GM12878 (cell line): ENCODE measurements around the gene PROSER3.

Source experiments
- HDAC6 ChIP-seq: fragments of 200-600 bp; sonication (generic); IDR thresholded peaks from one replicate; pipeline ENCODE4 v1.8.0; 2017; ENCODE audit warnings: antibody characterized with exemption; ENCODE audit not compliant: unreplicated experiment
- JUNB ChIP-seq: IDR thresholded peaks from 2 replicates; pipeline ENCODE4 v1.6.1; 2016; ENCODE audit warnings: antibody characterized with exemption, mild to moderate bottlenecking
- KDM1A ChIP-seq: fragments of 200-600 bp; sonication (generic); IDR thresholded peaks from 2 replicates; pipeline ENCODE4 v1.6.1; 2016; ENCODE audit warnings: borderline replicate concordance
- MYC ChIP-seq: IDR thresholded peaks from 2 replicates; pipeline ENCODE4 v1.6.1; 2011; ENCODE audit warnings: mild to moderate bottlenecking, low read length, moderate library complexity, inconsistent platforms; ENCODE audit not compliant: insufficient read depth, insufficient replicate concordance, insufficient read length, severe bottlenecking
- NRF1 ChIP-seq: conservative IDR thresholded peaks from 2 replicates; pipeline ENCODE4 v1.6.1; 2011; ENCODE audit warnings: mild to moderate bottlenecking, low read depth, low read length, improper control_type of control experiment
- TF ChIP-seq, protein P1 (sequence below): fragments of 450-650 bp; formaldehyde crosslinking; IDR thresholded peaks from 2 replicates; pipeline ENCODE4 v1.4.0; 2020; ENCODE audit warnings: mild to moderate bottlenecking, moderate library complexity
- TF ChIP-seq, protein P2 (sequence below), 3 experiments: IDR thresholded peaks in 2 of 3; conservative IDR thresholded peaks in 1 of 3; 2 replicates each; pipeline ENCODE4 v1.5.1; 2011; ENCODE audit warnings: low read depth in 3 of 3, low read length in 3 of 3, mild to moderate bottlenecking in 3 of 3, control low read depth in 2 of 3, moderate library complexity in 2 of 3, inconsistent platforms in 1 of 3, mixed read lengths in 1 of 3; ENCODE audit not compliant: control insufficient read depth in 2 of 3, insufficient read depth in 1 of 3; ENCODE audit errors: extremely low read depth in 1 of 3

DNA sequence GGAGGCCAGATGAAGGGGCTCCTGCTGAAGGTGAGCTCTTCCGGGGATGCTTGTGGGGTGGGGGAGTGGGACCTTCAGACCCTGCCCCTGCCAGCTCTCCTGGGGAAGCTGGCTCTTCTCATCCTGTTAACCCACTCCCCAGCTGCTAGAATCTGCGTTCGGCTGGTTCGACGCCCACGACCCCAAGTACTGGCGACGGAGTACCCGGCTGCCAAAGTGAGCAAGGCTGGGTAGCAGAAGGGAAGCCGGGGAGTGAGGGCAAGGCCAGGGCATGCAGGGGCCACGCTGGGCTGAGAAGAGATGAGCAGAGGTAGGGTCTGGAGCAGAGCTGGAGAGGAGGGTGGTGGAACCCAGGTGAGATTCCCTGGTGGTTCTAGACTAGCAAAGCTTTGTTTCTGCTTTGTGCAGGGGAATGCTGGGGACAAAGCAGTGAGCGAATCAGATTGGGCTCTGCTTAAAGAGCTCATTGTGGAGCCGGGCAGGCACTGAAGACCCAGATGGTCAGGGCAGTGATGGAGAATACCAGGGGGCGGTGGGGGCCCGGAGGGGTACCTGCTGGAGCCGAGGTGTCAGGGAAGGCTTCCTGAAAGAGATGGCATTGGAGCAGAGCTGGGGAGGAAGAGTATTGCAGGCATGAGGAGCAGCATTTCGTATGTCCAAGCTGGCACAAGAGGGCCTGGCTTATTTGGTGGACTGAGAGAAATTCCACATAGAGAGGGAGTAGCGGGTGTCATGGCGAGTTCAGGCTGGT lies 29.8 kb upstream of the PROSER3 start:
- TF ChIP-seq KDM1A (no peak), MYC (no peak), JUNB (no peak), NRF1 (no peak), HDAC6 (no peak)
- TF ChIP-seq, protein P1, sequence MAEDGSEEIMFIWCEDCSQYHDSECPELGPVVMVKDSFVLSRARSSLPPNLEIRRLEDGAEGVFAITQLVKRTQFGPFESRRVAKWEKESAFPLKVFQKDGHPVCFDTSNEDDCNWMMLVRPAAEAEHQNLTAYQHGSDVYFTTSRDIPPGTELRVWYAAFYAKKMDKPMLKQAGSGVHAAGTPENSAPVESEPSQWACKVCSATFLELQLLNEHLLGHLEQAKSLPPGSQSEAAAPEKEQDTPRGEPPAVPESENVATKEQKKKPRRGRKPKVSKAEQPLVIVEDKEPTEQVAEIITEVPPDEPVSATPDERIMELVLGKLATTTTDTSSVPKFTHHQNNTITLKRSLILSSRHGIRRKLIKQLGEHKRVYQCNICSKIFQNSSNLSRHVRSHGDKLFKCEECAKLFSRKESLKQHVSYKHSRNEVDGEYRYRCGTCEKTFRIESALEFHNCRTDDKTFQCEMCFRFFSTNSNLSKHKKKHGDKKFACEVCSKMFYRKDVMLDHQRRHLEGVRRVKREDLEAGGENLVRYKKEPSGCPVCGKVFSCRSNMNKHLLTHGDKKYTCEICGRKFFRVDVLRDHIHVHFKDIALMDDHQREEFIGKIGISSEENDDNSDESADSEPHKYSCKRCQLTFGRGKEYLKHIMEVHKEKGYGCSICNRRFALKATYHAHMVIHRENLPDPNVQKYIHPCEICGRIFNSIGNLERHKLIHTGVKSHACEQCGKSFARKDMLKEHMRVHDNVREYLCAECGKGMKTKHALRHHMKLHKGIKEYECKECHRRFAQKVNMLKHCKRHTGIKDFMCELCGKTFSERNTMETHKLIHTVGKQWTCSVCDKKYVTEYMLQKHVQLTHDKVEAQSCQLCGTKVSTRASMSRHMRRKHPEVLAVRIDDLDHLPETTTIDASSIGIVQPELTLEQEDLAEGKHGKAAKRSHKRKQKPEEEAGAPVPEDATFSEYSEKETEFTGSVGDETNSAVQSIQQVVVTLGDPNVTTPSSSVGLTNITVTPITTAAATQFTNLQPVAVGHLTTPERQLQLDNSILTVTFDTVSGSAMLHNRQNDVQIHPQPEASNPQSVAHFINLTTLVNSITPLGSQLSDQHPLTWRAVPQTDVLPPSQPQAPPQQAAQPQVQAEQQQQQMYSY = no peak
- TF ChIP-seq, protein P2, sequence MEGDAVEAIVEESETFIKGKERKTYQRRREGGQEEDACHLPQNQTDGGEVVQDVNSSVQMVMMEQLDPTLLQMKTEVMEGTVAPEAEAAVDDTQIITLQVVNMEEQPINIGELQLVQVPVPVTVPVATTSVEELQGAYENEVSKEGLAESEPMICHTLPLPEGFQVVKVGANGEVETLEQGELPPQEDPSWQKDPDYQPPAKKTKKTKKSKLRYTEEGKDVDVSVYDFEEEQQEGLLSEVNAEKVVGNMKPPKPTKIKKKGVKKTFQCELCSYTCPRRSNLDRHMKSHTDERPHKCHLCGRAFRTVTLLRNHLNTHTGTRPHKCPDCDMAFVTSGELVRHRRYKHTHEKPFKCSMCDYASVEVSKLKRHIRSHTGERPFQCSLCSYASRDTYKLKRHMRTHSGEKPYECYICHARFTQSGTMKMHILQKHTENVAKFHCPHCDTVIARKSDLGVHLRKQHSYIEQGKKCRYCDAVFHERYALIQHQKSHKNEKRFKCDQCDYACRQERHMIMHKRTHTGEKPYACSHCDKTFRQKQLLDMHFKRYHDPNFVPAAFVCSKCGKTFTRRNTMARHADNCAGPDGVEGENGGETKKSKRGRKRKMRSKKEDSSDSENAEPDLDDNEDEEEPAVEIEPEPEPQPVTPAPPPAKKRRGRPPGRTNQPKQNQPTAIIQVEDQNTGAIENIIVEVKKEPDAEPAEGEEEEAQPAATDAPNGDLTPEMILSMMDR (IDR thresholded peaks at IDR 0.05 in 2 of 3, conservative IDR thresholded peaks at IDR 0.05 in 1 of 3; ENCODE audit: control insufficient read depth in 2 of 3, extremely low read depth in 1 of 3, insufficient read depth in 1 of 3, low read depth in 3 of 3, low read length in 3 of 3) = no peak
